Cortex of kidney (tissue), 1 donor: ENCODE results near the gene RXRB.

Experiments
- DNase-seq: peaks from one replicate; lab custom pipeline; 2025; lab: John Stamatoyannopoulos, UW

The RXRB gene

DNA sequence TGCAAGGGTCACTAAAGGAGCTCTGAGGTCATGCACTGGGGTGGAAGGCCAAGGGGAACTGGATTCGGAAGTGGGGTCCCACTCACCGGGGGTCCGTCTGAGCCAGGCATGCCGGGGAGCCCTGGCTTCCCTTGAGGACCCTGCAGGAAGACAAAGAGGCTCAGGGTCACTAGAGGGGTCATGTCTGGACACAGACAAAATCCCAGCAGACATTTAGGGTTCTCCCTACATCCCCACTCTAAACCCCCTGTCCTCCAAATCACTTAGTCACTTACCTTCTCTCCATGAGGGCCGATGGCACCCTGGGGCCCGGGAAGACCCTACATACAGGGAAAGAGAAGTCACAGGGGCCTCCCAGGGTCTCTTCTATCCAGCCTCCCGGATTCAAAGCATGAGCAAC is 23.6 kb downstream of the RXRB start:
- DNase-seq: no peak

DNA sequence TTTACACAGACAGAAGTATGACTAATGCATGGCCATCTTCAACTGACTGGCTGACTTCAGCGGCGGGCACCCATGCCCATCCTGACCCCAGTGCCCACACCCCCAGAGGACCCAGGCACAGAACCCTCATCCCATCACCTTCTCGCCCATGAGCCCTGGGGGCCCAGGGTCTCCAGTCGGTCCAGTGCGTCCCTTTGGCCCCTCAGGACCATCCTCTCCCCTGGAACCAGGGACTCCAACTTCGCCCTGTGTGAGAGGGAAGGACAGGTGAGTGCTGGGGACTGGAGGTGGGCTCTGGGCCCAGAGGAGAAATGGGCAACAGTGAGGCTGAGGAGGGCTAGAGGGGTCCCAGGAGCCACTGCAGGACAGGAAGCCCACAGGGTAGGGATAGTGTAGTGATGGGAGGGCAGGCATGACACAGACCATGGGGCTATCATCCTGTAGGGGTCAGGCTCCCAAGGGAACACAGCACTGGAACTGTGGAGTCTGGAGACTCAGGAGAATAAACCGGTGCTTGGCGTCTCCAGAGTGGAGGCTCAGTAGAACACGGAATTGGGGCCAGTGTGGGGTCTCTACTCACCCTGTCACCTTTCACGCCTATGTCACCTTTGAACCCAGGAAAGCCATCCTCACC is 24.9 kb downstream of the RXRB start:
- no peak for DNase-seq

DNA sequence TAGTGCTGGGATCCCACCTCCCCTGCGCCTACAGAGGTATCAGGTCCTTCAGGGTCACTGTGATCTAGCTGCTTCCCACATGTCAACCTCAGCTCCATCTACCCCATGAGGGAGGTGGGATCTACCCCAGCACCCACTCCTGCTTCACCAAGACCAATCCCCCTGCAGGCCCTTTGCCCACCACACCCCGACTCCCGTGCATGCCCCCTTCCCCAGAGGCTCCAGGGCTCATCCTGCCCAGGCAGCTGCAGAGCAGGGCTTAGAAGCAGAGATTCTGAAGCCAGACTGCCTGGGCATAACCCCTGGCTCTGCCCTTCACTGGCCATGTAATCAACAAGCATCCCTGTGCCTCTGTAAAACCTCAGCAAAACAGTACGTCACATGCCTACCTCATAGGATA is 25.7 kb downstream of the RXRB start:
- DNase-seq: no peak

DNA sequence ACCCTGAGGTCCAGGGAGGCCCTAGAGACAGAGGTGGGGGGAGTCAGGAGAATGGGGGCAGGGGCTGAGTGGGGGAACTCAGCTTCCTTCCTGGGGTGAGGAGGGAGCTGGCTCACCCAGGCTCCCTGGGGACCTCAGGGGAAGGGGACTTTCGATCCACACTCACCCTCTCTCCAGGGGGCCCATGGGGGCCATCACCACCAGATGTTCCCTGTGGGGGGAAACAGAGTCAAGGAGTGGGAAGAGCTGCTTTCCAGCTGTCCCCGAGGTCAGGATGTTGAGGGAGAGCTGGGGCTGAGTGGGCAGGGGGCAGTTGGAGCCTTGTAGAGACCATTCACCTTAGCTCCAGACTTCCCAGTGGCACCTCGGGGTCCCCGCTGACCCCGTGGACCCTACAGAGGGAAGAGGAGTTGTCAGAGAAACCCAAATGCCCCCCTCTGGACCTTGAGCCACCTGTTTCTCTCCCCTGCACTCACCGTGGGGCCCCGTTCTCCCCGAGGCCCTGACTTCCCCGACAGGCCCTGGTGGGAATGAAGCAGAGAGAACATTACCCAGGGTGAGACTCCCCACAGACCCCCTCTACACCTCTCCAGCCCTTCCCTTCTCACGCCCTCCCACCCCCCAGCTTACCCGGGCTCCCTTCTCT is 26.8 kb downstream of the RXRB start:
- no peak for DNase-seq

DNA sequence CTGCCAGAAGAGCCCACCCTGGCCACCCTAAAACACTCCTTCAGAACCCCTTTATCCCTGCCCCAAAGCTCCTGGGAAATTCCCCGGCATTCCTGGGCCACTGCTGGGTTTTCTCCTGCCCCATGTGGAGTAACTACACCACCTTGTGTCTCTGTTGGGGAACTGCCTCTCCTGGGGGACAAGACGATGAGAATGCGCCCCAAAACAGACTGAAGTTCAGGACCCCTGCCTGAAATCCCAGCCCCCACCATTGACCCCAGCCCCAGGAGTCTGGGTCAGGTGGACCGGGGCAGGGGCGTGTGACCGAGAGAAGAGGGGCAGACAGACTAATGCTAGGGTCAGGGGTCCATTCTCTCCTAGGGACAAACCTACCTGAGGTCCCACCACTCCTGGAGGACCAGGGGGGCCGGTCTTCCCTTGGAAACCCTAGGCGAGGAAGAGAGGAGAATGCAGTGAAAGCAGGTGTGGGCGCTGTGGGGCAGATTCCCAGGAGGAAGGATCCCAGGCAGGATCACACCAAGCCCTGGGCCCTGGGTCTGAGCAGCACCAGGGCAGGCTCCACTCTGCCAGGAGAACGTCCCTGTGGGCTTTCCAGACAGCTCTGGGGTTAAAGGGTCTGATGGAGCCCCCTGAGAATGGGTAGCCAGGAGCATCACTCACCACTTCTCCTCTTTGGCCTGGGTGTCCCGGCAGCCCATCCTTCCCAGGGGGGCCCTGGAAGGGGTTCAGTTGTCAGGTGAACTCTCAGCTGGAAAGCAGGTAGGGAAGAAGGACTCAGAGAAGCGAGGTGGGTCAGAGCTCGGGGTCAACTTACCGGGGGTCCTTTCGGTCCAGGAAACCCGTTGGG is 27.6 kb downstream of the RXRB start:
- DNase-seq: no peak

DNA sequence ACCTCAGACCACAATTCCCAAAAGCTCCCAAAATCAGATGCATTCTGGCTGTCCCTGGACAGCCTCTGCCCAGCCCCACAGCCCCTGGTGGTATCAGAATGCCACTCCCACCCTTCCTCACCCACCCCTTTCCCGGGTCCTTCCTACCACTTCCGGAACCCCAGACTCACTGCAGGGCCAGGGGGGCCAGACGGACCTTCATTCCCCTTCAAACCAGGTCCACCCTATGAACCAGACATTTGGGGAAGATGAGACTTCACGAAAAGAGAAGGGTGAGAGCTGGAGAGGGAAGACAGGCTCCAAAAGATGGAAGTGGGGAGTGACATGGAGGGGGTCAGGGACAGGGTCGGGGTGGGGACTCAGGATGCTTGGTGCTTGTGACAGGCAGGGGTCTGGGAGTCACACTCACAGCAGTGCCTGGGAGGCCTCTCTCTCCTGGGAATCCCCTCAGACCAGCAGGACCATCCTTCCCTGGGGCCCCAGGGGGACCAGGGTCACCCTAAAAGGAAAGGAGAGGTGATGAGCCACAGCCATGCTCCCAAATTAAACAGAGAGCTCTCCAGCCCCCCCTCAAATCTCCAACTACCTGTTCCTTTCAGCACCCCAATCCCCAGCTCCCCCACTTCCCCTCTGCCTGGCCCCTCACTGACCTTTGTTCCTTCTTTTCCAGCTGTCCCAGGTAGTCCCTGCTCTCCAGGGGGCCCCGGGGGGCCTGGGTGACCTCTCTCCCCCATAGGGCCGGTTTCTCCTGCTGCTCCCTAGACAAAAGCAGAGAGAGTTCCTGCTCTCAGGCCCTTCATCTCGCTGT is 28.4 kb downstream of the RXRB start:
- DNase-seq: no peak

DNA sequence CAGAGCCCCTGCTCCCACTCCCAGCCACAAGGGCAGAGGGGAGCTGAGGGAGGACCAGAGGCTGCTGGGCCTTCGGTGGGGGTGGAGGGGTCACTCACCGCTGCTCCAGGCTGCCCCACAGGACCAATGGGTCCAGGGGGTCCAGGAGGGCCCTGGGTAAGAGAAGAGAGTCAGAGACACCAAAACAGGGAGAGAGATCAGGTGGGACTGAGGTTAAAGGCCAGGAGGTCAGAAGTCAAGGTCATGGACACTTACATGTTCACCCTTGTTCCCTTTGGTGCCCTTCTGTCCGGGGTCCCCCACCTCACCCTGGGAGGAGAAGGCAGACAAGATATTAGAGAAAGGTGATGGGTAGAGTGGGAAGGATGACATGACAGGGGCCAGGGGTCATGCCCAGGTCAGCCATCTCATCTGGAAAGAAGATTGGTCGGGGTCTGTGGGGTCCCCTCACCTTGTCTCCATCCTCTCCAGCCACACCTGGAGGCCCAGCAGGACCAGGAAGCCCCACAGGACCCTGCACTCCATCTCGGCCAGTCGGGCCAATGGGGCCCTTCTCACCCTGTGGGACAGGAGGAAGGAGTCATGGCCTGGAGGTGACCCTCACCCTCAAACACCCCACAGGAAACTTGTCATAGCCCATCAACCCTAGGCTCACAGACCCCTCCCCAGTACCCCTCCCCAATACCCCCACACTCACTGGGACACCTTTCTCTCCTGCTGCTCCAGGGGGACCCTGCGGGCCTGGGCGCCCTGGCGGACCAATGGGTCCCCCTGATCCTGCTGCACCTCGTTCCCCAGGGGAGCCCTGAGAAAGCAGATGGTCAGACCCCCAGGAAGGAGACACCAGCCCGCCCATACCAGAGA is 29.2 kb downstream of the RXRB start:
- no peak for DNase-seq

DNA sequence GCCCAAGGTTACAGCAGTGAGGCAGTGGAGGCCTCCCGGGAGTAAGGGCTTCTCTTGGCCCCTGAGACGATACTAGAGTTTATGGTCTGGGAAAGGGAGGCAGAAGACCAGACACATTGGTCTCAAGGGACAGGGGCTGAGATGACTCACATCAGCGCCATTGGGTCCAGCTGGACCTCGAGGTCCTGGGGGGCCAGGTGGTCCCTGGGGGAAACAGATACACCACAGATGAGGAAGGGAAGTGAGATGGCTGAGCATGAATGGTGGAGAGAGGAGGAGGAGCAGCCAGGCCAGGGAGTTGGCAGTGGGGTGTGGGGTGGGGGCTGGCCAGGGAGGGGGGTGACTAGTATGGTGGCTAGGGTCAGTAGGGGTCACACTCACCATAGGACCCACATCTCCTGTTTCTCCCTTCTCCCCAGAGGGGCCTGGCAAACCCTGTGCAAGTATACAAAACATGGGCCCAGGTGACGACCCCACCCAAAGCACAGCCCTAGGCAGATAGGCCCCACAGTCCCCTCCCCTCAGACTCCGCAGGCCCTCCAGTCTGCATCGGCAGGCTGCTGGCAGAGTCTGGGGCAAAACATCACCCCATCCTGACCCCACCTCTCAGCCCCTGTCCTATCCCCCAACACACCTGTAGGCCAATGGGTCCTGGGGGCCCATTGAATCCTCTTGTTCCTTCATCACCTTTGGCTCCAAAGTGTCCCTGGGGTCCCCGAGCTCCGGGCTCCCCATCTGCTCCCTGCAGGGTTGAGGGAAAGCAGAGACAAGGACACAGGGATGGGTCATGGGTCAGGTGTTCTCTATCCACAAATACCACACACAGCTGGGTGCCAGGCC is 30.1 kb downstream of the RXRB start:
- DNase-seq: no peak

DNA sequence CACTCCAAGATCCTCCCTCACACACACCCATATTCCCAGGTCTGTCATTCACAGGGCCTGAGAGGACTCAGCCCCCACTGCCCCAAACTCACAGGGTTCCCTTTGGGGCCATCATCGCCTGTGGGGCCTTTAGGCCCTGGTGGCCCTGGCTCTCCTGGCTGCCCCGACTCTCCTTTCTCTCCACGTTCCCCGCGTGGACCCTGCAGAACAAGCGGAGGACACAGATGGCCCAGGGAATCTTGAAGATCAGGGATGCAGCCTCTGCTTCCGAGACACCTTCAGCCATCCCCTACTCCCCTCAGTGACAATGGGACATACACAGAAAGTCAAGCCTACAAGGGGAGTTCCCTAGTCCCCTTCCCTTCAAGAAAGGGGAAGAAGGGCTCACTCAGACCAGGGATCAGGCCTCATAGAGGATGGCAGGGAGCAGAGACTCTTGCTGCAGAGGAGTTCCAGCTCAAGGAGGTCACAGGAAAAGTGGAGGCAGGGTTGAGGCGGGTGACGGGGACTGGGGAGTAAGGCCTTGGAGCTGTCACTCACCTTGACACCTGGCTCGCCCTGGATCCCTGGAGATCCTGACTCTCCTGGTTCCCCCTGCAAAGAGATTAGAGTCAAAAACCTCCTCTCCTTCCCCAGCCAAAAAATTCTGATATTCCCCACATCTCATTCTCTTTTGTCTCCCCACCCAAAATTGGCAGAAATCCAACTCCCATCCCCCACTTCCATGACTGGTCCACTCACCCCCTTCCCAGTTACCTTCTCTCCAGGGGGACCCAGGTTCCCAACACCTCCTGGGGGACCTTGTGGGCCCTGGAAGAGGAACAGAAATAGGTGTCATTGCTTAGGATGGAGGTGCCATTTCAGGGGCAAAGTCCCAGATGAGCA is 30.9 kb downstream of the RXRB start:
- DNase-seq: no peak

DNA sequence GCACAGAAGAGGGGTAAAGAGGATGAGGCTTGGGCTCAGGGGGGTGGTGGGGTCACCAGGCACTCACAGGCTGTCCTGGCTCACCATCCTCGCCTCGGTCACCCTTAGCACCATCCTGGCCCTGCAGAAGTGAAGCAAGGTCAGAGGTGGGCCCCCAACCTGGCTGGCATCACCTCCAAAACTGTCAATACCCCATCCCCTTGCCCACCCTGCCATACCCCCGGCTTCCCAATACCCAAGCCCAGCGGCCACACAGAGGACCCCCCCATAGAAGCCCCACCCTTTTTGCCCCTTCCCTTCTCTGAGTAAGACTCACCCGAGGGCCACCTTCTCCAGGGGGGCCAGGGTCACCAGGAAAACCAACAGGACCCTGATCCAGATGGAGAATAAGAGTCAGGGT is 31.8 kb downstream of the RXRB start:
- no peak for DNase-seq

DNA sequence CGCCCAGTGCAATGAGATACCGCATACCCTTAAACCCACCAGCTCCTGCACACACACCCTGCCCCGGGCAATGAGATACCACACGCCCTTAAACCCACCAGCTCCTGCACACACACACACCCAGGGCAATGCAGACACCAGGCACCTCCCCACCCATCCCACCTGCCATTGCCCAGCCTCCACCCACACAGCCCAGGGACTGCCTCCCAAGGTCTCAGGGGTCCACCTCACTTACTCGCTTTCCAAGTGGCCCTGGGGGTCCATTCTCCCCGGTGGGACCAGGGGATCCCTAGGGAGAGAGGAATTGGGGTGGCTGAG is 32.2 kb downstream of the RXRB start:
- DNase-seq: no peak

DNA sequence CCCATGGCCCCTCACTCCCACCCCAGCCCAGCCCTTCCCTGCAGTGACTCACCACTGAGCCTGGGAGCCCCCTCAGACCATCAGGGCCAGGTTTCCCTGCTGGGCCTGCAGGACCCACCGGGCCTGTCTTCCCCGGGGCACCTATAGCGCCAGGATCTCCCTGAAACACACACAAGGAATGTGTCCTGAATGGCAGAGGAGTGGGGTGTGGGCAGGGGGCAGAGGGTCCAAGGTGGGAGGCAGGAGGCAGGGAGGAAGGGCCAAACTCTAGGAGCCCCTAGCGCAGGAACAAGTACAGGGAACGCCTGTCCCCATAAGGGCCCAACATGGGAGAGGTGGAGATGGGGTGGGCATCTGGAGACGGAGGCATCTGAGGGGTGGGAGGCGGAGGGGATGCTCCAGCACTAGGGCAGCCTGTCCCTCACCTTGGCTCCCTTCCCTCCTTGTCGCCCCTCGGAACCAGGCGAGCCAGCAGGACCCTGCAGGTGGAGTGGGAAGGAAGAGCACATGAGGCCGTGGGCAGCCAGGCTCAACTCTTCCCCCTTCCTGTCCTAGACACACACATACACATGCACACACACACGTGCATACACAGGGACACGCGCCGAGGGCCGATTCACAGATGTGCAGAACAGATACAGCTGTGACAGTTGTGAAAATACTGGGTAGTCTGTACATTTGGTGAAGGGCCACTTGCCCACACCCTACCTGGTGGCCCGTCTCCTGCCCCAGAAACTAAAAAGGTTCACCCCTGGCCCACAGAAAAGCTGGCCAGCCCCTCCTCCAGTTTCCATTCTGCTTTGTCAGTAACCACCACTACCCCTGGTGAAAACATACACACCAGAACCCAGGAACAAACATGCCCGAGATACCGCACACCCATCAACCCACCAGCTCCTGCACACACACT is 32.8 kb downstream of the RXRB start:
- DNase-seq: no peak

DNA sequence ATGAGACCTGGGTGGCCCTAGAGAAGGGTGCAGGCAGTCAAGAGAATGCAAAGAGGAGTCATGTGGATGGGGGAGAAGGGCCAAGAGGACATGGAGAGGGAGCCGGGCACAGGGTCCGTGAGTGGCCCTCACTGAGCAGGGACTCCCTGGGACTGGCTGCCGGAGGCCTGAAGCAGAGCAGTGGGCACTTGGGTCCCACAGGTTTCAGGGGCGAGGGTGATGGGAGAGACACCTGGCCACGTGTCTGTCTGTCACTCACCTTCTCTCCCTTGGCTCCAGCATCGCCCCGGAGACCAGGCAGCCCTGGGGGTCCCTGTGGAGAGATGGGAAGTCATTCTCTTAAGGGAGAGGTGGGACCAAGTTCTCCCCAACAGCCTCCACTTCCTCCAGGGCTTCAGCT is 33.7 kb downstream of the RXRB start:
- DNase-seq: no peak

DNA sequence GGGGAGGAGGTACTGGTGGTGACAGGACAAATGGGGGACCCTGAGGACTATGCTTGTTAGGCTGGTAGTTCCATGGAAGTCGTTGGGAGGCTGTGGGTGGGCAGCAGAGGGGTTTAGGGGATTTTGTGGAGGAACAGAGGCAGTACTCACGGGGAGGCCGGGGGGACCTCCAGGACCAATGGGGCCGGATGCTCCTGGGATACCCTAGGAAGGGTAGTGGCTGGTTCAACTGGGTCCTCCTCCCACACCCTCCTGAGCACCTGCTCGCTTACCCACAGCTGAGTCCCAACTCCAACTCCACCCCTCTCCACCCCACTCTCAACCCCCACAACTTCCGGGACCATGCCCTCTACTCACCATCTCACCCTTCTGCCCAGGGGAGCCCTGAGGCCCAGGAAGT is 34.1 kb downstream of the RXRB start:
- DNase-seq: no peak

DNA sequence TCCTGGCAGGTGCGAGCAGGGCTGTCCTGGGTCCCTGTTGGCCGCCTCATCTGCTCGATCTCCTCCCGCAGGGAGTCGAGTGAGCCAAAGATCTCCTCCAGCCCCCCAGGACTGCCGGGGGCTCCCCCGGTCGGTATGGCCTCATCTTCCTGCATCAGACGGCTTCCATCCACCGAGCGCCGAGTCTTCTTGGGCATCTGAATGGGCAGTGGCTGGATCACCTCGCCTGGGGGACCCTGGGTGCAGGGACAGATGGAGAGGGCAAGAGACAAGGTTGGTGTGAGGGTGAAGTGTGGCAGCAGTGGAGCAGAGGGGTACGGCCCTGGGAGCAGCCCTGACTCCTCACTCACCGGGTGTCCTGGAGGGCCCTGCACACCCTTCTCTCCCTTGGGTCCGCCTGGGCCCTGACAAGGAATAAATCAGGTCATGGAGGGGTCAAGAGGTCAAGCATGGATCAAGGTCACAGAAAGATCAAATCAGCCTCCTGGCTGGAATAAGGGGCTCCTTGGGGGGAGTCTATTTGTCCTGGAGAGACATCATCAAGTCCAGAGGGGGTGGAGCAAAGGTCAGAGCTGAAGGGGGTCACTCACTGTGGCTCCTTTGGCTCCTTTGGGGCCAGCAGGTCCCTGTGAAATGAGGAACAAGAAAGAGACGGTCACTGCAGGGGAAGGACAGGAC is 34.7 kb downstream of the RXRB start:
- no peak for DNase-seq

DNA sequence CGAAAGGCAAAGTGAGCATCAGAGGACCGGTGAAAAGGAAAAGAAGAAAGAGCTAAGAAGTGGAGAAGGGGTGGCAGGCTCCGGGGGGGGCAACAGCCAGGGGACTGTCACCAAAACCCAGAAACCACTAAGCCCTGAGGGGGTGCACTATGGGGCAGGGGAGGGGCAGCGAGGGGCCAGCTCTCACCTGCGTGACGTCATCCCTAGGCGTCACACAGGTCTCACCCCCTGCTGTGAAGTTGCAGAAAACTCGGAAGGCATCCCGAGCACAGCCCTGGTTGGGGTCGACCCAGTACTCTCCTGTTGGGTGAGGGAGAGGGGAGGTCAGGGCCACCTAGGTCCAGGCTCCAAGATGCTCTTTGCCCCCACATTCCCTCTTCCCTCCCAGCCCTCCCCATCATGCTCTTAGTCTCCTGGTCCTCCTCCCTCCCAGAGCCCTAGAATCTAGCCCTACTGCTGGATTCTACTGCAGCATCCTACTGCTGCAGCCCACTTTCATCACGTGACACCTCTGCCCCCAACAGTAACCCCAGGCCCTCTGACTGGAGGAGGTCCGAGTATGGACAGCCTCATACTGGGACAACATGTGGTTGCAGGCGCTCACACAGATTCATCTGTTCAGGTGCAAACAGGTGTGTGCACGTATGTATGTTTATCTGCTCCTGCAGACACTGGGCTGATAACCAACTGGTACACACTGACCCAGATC is 35.6 kb downstream of the RXRB start:
- DNase-seq: no peak

DNA sequence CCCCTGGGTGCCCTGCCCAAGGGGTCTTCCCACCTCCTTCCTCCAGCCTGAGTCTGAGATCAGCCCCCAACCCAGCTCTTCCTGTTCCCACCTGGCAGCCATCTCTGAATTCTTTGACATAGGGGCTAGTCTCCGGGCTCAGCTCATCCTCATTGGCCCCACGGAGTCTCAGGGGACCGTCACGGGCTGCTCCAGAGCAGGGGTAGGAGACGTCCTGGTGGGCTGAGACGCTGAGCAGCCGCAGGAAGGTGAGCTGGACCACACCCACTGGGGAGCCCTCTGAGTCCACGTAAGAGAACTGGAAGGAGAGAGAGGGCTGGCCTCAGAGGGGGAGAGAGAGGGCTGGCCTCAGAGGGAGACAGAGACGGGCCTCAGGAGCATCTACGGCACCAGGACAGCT is 36.3 kb downstream of the RXRB start:
- DNase-seq: no peak
